ES-I3 (cell line): ENCODE measurements around the gene SH3RF2.
"Not testable (repeated sequence)": the region's sequence is repeated elsewhere in the genome, so short reads cannot be mapped to it uniquely, and the experiment has no call there.

Source experiments
- H3K36me3 ChIP-seq: 2 replicates; pipeline ENCODE4 v1.6.1; 2013; ENCODE audit warnings: mild to moderate bottlenecking, low read length, control low read depth, moderate library complexity; ENCODE audit not compliant: insufficient read depth
- H3K4me1 ChIP-seq: 2 replicates; pipeline ENCODE4 v1.6.1; 2013; ENCODE audit warnings: mild to moderate bottlenecking, control low read depth, low read length; ENCODE audit not compliant: insufficient read depth
- H3K9ac ChIP-seq: 2 replicates; pipeline ENCODE4 v1.6.1; 2013; ENCODE audit warnings: low read depth, mild to moderate bottlenecking, low read length, moderate library complexity
- H3K9me3 ChIP-seq: 2 replicates; pipeline ENCODE4 v1.6.1; 2013; ENCODE audit warnings: mild to moderate bottlenecking, low read length, moderate library complexity; ENCODE audit not compliant: control insufficient read depth, insufficient read depth

Gene SH3RF2

GRCh38 chr5:145949474-145949873 lies 13.1 kb downstream of the SH3RF2 start:
- Histone ChIP-seq H3K9ac (no peak overlapping the region), H3K9me3 (no peaks in the 10 kb centered on the region), H3K4me1 (no peaks in the 10 kb centered on the region), H3K36me3 (no peaks in the 10 kb centered on the region)

DNA sequence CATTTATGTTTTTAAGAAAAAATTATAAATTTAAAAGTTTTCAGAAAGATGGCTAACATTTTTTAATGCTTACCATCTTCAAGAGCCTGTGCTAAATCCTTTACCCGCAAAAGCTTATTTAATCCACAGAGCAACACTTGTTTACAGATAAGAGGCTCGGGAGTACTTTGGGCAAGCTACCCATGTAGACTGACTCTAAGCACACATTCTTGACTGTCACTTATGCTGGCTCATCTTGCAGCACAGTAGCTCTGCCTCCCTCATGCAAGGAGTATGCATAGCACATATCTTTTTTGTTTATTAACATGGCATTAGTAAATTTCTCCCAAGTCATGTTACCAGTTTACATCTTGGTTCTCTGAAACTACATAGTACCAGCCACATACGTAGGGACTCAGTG lies 14.7 kb downstream of the SH3RF2 start:
- no peaks in the 10 kb centered on the region for H3K4me1 ChIP-seq
- H3K9me3 ChIP-seq = no peaks in the 10 kb centered on the region
- H3K9ac ChIP-seq = no peak overlapping the region
- no peaks in the 10 kb centered on the region for H3K36me3 ChIP-seq

DNA sequence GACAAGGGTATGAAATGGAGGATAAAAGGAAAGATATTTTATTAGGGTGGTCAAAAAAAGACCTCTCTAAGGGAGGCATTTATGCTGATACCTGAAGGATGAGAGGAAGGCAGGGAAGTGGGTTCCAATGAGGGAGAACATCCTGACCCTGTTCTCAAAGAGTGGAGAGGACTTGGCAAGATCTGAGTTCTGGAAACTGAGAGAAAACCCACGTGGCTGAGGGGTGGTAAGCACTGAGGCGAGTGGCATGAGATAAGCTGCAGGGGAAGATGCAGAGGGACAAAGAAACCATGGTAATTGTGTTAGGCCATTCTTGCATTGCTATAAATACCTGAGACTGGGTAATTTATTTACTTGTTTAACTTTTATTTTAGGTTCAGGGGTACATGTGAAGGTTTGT lies 16.8 kb downstream of the SH3RF2 start:
- no peaks in the 10 kb centered on the region for H3K4me1 ChIP-seq
- H3K9me3 ChIP-seq = no peaks in the 10 kb centered on the region
- no peaks in the 10 kb centered on the region for H3K36me3 ChIP-seq
- H3K9ac ChIP-seq = no peak overlapping the region

DNA sequence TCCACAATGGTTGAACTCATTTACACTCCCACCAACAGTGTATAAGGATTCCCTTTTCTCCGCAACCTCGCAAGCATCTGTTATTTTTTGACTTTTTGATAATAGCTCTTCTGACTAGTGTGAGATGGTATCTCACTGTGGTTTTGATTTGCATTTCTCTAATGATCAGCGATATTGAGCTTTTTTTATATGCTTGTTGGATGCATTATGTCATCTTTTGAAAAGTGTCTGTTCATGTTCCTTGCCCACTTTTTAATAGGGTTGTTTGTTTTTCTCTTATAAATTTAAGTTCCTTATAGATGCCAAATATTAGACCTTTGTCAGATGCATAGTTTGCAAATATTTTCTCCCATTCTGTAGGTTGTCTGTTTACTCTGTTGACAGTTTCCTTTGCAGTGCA lies 17.8 kb downstream of the SH3RF2 start:
- H3K9ac ChIP-seq, H3K36me3 ChIP-seq, H3K9me3 ChIP-seq, H3K4me1 ChIP-seq: not testable (repeated sequence)

DNA sequence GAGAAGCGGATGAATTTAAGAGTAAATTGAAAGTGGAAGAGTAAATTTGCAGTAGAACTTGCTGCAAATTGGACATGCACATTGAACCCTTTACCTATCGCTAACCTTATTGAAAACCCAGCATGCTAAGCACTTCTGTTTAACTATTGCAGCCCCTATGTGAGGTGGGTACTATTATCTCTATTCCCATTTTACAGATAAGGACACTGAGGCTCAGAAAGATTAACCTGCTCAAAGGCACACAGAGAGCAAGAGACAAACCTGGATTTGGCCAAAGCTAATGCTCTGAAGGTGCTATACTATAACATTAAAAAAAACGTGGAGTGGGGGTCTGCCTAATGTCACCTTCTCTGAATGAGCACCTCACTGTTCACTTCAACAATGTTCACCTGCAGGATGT lies 21.0 kb downstream of the SH3RF2 start:
- Histone ChIP-seq H3K36me3 (no peaks in the 10 kb centered on the region), H3K9ac (no peak overlapping the region), H3K9me3 (no peaks in the 10 kb centered on the region), H3K4me1 (peaks cover 13% of the 10 kb centered on the region)

- Histone ChIP-seq H3K9me3 (no peaks in the 10 kb centered on the region), H3K9ac (no peak overlapping the region), H3K36me3 (no peaks in the 10 kb centered on the region), H3K4me1 (peaks cover 14% of the 10 kb centered on the region)
Observed at GRCh38 chr5:145958436-145958835, 22.1 kb downstream of the SH3RF2 start.

DNA sequence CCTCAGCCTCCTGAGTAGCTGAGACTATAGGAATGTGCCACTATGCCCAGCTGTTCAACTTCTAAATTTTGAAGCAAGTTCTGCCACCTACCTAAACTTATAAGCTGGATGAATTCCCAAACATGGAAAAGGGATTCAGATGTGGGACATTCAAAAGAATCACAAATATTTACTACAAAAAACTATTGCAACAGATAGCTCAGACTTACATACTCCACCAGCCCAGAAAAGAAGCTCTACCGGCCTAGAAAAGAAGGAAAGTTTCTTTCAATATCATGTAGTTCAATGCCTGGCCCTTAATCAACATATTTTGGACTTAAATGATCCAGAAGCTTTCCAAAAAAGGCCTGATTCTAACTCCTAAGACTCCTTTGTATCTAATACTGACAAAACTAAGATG lies 23.8 kb downstream of the SH3RF2 start:
- H3K9me3 ChIP-seq = no peaks in the 10 kb centered on the region
- H3K36me3 ChIP-seq = no peaks in the 10 kb centered on the region
- H3K4me1 ChIP-seq = peaks cover 14% of the 10 kb centered on the region
- H3K9ac ChIP-seq = no peak overlapping the region

DNA sequence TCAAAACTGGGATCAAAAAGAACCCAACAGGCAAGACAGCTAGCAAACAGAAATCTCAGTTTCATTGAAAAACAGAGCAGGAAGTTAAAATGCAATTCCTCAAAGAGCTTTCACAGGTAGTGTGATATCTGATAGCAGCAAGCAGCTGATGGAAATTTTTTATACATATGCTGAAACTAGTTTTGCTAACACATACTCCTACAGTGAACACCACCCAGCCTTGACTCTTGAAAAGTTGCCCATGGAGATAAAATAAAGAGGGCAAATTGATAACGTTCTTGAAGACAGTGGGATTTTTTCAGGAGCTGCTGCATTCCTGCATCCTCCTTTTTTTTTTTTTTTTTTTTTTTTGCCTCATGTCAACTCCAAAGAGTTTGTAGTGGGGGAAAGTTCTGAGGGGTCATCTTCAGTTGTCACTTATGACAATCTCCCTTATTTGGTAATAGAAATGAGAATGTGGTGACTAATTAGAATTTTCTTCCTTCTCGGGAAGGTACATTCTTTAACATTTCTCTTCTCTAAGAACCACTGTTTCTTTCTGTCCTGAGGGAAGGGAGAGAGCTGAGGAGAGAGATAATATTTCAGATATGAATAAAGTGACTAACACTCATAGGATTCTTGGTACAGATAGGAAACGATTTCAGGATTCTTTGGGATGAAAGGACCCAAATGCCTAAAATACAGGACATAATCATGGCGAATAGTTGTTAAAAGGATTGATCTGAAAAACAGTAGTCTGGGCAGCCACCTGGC lies 24.6 kb downstream of the SH3RF2 start:
- H3K4me1 ChIP-seq = peaks cover 14% of the 10 kb centered on the region
- H3K36me3 ChIP-seq = no peaks in the 10 kb centered on the region
- H3K9ac ChIP-seq = no peak overlapping the region
- no peaks in the 10 kb centered on the region for H3K9me3 ChIP-seq

GRCh38 chr5:145962001-145962400 lies 25.6 kb downstream of the SH3RF2 start:
- Histone ChIP-seq H3K4me1 (peaks cover 14% of the 10 kb centered on the region), H3K9me3 (no peaks in the 10 kb centered on the region), H3K9ac (no peak overlapping the region), H3K36me3 (no peaks in the 10 kb centered on the region)

- peaks cover 14% of the 10 kb centered on the region for H3K4me1 ChIP-seq
- not testable (repeated sequence) for H3K9me3 ChIP-seq, H3K36me3 ChIP-seq, H3K9ac ChIP-seq
Observed at GRCh38 chr5:145964008-145964407, 27.6 kb downstream of the SH3RF2 start.

GRCh38 chr5:145965804-145966203 lies 29.4 kb downstream of the SH3RF2 start:
- no peak overlapping the region for H3K9ac ChIP-seq
- no peaks in the 10 kb centered on the region for H3K9me3 ChIP-seq
- H3K4me1 ChIP-seq = peaks cover 10% of the 10 kb centered on the region
- H3K36me3 ChIP-seq = no peaks in the 10 kb centered on the region

- Histone ChIP-seq H3K36me3 (no peaks in the 10 kb centered on the region), H3K9ac (no peak overlapping the region), H3K9me3 (no peaks in the 10 kb centered on the region), H3K4me1 (0 out of 2 replicates have a peak, but pooled peaks cover 2% of the 10 kb centered on the region)
Observed at GRCh38 chr5:145967296-145967695, 30.9 kb downstream of the SH3RF2 start.

GRCh38 chr5:145968970-145969713 lies 32.8 kb downstream of the SH3RF2 start:
- H3K4me1 ChIP-seq = no peaks in the 10 kb centered on the region
- no peak overlapping the region for H3K9ac ChIP-seq
- H3K9me3 ChIP-seq = peaks cover 4% of the 10 kb centered on the region; the same call in 1 of the 2 replicates
- no peaks in the 10 kb centered on the region for H3K36me3 ChIP-seq

- no peaks in the 10 kb centered on the region for H3K36me3 ChIP-seq
- H3K9ac ChIP-seq = no peak overlapping the region
- peaks cover 4% of the 10 kb centered on the region; the same call in 1 of the 2 replicates for H3K9me3 ChIP-seq
- H3K4me1 ChIP-seq = no peaks in the 10 kb centered on the region
Observed at GRCh38 chr5:145969714-145970092, 33.3 kb downstream of the SH3RF2 start.

DNA sequence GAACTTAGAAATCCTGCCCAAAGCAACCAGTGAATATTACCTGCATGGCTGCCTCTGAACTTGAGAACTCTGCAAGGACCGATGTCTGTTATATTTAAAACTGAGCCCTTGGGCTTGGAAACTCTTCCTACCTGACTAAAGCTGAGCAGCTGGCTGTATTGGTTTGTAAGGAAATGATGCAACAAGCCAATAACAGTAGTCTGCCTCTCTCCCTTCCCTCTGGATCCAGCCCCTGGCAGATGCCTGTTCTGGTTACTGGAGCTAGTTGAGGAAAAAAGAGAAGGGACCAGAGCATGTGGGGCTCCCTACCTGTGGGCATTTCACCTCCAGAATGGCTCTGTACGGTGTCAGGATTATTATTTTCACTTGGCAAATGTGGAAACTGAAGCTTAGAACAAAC lies 34.7 kb downstream of the SH3RF2 start:
- H3K4me1 ChIP-seq = peaks cover 8% of the 10 kb centered on the region; the same call in 1 of the 2 replicates
- peaks cover 4% of the 10 kb centered on the region; the same call in 1 of the 2 replicates for H3K9me3 ChIP-seq

More for the DNA sequence above, 34.7 kb downstream of the SH3RF2 start:
- H3K36me3 ChIP-seq = no peaks in the 10 kb centered on the region
- H3K9ac ChIP-seq = no peak overlapping the region
